HG02759 (cell line): ENCODE results near the gene SHB.

Experiments used
- ATAC-seq: cut with Tn5 transposase; IDR thresholded peaks from one replicate; pipeline ENCODE4 v1.9.1; 2021; ENCODE audit warnings: mild to moderate bottlenecking, moderate library complexity; ENCODE audit not compliant: unreplicated experiment

Gene SHB

DNA sequence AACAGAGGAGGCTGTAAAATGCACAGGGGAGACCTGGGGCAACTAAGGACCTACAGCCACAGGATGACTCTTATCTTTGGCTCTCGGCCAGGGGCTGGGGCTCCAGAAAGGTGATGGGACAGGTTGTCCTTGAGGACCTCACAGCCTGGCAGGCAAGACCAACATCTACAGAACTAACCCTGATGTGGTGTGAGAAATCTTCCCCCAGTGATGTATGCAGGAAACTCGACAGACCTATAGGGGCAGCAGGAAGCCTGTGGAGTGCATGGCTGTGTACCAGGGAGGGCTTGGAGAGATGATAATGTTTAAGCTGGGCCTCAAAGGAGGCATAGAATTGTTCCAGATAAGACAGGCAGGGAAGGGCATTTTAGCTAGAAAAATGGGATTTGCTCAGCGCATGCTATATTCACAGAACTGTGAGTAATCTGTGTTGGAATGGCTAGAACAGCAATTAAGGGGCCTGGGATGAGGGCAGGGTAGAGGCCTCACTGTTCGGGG lies 96.6 kb downstream of the SHB start:
- no peak for ATAC-seq

- no peak for ATAC-seq
These were observed 97.3 kb downstream of the SHB start for GRCh38 chr9:37971691-37972090.

DNA sequence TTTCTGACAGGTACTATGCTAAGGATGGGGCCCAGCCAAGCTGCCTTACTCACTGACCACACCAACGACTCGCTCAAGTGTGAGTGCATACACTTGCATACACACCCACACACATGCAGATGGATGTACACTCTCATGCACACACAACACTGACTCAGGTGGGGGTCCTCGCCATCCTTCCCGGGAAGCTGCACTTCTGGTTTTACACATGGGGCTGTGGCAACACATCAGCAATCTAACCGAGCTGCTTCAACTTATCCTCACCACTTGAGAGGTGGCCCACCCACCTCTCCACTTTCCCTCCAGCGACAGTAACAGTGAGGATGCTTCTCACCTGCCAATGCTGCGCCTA lies 97.9 kb downstream of the SHB start:
- no peak for ATAC-seq

DNA sequence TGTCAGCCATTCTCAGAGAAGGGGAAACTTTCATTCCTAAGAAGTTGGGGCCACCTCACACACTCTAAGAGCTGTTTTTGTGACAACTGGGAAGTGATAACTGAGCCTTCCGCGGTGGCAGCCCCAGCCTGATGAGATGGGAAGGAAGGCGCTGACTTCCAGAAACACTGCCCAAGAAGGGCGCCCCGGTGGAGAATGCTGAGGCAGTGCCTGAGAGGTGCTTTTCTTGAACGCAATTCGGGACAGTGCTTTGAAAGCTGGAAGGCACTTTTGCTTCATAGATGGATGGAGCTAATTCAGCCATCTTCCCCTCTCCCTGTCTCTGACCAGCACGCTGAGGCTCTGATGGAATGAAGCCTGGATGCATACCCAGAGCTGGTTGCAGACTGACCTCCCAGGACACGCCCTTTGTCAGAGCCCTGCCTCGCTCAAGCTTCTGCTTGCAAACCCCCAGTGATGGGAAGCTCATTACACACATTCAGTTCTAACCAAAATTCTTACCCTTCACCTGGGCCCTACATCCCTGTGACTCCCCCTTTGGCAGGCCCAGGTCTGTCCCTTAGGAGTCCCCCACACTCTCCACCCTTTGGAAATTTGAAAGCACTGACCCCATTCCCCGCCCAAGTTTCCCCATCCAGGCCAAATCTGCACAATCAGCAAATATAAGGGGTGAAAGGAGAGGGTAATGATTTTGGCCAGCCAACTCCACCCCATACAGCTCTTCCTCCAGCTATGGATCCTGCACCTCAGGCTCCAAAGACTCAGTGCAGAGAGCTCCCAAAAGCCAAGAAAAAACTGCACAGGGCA lies 98.5 kb downstream of the SHB start:
- no peak for ATAC-seq

- ATAC-seq: no peak
These were observed 99.3 kb downstream of the SHB start for GRCh38 chr9:37969558-37970300.

- ATAC-seq: no peak
These were observed 99.9 kb downstream of the SHB start for GRCh38 chr9:37969130-37969529.

DNA sequence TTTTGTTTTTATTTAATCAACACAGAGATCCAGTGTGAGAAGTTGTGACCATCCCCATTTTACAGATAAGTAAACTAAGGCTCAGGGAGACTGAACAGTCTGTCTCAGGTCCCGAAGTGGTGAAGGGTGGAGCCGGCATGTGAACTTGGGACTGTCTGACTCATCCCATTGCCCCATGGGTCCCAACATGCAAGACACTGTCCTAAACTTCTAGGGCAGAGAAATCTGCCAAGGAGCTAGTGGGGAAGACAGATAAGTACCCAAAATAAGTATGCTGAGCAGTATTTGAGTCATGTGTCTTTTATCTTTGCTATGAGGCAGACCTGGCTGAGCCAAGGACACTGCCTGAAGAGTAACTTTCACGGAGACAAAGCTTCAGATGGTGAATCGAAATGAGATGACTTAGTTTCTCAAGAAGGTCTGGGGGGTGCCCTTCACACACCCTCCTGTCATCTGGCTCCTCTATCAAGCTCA lies 100.8 kb downstream of the SHB start:
- no peak for ATAC-seq

DNA sequence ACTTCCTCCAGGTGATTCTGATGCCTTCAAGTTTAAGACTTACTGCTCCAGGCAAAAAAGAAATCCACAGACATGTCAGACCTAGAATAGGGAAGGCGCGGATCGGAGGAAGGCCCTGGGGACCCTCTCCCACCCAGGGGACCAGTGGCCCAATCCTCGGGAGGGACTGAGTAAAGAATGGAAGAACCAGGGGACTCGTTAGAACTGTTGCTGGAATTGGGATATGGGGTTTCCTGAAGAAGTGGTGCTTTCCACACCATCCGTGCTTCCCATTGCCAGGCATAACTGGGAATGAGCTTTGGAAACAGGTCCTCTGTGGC lies 101.3 kb downstream of the SHB start:
- ATAC-seq: no peak

- no peak for ATAC-seq
These were observed 101.8 kb downstream of the SHB start for GRCh38 chr9:37967014-37967760.

GRCh38 chr9:37966412-37967013 lies 102.5 kb downstream of the SHB start:
- ATAC-seq: peak; percentile 43

DNA sequence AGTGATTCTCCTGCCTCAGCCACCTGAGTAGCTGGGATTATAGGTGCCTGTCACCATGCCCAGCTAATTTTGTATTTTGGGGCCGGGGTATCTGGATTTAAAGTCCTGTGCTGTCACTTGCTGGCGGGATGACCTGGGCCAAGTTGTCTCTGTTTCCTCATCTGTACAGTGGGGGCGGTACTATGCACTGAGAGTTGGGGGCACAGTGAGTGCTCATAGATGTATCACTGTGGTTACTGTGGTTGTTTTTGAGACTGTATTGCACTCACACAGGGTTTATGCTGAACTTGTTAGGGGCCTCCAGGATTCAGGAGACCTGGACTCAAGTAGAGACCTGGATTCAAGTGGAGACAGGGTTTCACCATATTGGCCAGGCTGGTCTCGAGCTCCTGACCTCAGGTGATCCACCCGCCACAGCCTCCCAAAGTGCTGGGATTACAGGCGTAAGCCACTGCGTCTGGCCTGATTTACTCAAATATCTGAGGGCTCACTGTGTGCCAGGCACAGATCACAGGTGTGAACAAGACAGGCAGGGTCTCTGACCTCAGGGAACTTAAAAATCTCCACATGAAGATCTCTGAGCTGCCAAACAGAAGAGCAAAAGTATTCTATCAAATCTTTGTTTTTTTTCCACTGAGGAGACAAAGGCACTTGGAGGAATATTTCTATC lies 103.2 kb downstream of the SHB start:
- peak; percentile 80 for ATAC-seq

- ATAC-seq: no peak
These were observed 103.9 kb downstream of the SHB start for GRCh38 chr9:37965116-37965515.

DNA sequence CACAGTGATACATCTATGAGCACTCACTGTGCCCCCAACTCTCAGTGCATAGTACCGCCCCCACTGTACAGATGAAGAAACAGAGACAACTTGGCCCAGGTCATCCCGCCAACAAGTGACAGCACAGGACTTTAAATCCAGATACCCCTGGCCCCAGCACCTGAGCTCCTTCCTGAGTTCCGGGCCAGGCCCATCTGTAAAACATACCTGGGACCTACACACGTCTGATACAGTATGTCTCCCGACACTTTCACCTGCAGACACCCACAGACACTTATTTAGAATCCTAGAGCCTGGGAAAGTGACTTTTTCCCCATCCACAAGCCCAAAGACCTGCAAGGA lies 104.3 kb downstream of the SHB start:
- no peak for ATAC-seq

DNA sequence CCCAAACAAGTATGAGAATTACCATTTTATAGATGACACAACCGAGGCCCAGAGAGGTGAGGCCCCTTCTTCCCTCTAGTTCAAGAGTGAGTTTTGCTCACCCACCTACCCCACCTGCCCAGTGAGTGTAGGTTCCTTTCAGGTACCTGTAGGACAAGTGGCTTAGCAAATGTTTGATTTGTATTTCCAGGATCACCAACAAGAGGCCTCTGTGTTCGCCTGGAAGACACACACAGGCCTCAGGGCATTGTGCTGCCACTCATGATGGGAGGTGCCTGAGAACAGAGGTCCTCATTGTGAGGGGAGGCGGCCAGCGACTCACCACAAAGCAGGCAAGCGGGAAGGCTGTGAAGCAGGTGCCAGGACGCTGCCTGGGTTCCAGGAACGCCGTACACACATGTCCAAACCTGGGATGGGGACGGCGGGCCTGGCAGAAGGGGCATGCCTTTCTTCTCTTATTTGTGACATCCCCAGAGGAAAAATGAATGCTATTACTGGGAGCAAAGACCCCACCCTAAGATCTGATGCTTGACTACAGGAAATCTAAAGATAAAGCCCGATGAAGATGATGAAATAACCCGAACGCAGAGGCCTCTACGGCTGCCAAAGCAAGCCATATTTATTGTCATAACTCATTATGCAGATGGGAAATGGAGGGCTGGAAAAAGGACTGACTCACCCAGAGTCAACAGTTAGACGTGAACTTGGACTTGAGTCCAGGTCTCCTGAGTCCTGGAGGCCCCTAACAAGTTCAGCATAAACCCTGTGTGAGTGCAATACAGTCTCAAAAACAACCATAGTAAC lies 104.9 kb downstream of the SHB start:
- ATAC-seq: no peak

DNA sequence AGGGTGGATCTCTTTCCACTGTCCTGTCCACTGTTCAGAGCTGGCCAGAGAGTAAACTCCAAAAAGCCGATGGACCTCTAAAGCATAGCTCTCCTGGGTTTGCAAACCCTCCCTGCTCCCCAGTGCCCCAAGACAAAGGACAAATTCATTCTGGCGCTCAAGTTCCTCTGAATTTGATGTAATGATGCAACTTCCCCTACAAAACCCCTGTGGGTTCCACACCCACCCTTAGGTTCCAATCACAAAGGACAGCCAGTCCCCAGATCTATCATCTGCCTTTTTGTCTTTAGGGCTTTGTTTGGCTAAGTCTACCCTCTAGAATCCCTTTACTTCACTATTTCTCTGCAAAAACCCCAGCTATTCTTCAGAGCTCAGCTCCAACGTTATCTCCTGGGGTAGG lies 107.7 kb downstream of the SHB start:
- ATAC-seq: no peak

- ATAC-seq: no peak
These were observed 108.4 kb downstream of the SHB start for GRCh38 chr9:37960631-37961030.

DNA sequence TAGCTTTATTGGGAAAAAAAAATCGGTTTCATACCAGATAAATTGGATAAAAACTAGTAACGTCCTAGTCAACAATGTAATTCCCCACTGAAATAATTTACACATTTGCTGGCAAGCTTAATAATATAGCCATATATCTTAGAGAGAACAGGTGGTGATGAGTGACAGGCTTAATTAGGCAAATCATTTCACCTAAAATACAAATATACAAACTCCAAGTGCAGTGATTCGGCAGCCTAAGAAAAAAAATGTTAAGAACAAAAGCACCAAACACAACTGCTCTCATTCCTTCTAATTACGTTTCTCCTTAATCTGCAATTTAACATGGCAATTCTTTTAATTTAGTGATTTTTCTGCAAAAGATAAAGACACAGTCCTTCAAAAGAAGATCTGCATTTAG lies 109.1 kb downstream of the SHB start:
- no peak for ATAC-seq

DNA sequence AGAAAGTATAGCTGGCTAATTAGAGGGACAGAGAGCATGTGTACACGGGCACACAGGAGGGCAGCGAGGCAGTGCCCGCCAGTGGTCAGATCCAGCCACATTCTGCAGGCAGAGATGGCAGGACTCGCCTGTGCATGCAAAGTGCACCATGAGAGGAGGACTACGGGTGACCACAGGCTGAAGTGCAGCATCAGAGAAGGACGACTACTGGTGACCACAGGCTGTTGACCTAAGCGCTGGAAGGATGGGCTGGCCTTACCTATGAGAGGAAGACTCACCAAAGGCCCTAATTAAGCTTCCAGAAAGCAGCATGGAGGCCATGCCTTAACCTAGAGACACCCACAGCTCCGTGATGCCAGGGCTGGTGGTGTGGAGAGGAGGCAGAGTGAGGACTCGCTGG lies 110.9 kb downstream of the SHB start:
- ATAC-seq: no peak

GRCh38 chr9:37957664-37957953 lies 111.4 kb downstream of the SHB start:
- ATAC-seq: no peak
